ENCODE data around the gene CYB5R3.

CYB5R3 gene
- long read RNA-seq, donor 1, transcript CYB5R3-204 (8 exons, 1,849 nt): minor isoform, 10 of 102 reads
- long read RNA-seq, donor 1, transcript CYB5R3-201 (9 exons, 2,124 nt): major isoform, 91 of 102 reads
- long read RNA-seq, donor 1, partial matches to known transcripts: 0 of 102 reads
- long read RNA-seq, donor 1, other reads (novel, unspliced or antisense): 0 of 102 reads
- long read RNA-seq, donor 2, transcript CYB5R3-201 (9 exons, 2,124 nt): major isoform, 55 of 66 reads
- long read RNA-seq, donor 2, transcript CYB5R3-204 (8 exons, 1,849 nt): minor isoform, 5 of 66 reads
- long read RNA-seq, donor 2, partial matches to known transcripts: 5 of 66 reads
- long read RNA-seq, donor 2, other reads (novel, unspliced or antisense): 0 of 66 reads
- long read RNA-seq, donor 3, transcript CYB5R3-201 (9 exons, 2,124 nt): major isoform, 32 of 34 reads
- long read RNA-seq, donor 3, partial matches to known transcripts: 0 of 34 reads
- long read RNA-seq, donor 3, other reads (novel, unspliced or antisense): 0 of 34 reads
- long read RNA-seq, donor 4, transcript CYB5R3-201 (9 exons, 2,124 nt): major isoform, 58 of 70 reads
- long read RNA-seq, donor 4, transcript CYB5R3-204 (8 exons, 1,849 nt): minor isoform, 5 of 70 reads
- long read RNA-seq, donor 4, partial matches to known transcripts: 0 of 70 reads
- long read RNA-seq, donor 4, other reads (novel, unspliced or antisense): 5 of 70 reads
- long read RNA-seq, donor 5, transcript CYB5R3-201 (9 exons, 2,124 nt): major isoform, 76 of 85 reads
- long read RNA-seq, donor 5, partial matches to known transcripts: 0 of 85 reads
- long read RNA-seq, donor 5, other reads (novel, unspliced or antisense): 5 of 85 reads
- long read RNA-seq, donor 6, transcript CYB5R3-201 (9 exons, 2,124 nt): major isoform, 76 of 105 reads
- long read RNA-seq, donor 6, transcript CYB5R3-204 (8 exons, 1,849 nt): minor isoform, 14 of 105 reads
- long read RNA-seq, donor 6, partial matches to known transcripts: 11 of 105 reads
- long read RNA-seq, donor 6, other reads (novel, unspliced or antisense): 0 of 105 reads
- long read RNA-seq, donor 7, transcript CYB5R3-204 (8 exons, 1,849 nt): minor isoform, 11 of 478 reads
- long read RNA-seq, donor 7, transcript CYB5R3-201 (9 exons, 2,124 nt): major isoform, 128 of 478 reads
- long read RNA-seq, donor 7, partial matches to known transcripts: 331 of 478 reads
- long read RNA-seq, donor 7, other reads (novel, unspliced or antisense): 6 of 478 reads
- long read RNA-seq, donor 8, transcript CYB5R3-201 (9 exons, 2,124 nt): major isoform, 75 of 85 reads
- long read RNA-seq, donor 8, transcript CYB5R3-204 (8 exons, 1,849 nt): minor isoform, 8 of 85 reads
- long read RNA-seq, donor 8, partial matches to known transcripts: 0 of 85 reads
- long read RNA-seq, donor 8, other reads (novel, unspliced or antisense): 0 of 85 reads

DNA sequence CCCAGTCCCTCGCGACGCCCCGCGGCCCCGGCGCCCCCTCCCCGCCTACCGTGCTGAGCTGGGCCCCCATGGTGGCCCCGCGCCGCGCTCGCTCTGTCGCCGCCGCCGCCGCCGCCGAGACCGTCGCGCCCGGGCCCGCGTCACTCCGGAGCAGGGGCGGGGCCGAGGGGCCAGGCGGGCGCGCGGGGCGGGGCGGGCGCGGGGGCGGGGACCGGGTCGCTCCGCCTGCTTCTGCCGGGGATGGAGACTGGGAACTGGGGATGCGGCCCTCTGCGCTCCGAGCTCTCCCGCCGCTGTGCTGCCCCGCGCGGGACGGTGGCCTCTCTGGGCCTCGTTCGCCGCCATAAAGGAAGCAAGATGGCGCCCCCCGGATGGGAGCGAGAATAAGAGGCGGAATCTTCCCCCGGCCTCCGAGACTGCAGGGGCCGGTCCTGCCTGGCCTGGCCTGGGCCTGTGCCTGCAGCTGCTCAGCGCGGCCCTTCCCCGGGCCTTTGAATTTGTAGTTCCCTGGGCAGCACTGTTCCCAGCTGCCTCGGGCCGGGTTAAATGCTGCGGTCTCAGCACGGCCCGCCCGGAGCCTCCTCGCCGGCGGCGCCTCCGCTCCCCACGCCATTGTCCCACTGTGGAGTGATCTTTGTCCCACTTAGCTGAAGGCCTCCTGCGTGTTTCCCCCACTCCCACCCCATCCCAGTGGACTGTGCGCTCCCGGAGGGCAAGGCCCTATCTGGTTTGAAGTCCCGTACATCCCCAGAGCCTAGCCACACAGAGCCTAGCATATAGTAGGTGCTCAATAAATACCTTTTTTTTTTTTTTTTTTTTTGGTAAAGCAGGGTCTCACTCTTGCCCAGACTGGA is at the start of gene CYB5R3:
Gene CYB5R3, minus strand, starts transcription at position 147 of the 854 bp plus-strand sequence. Its CDS starts 77 bp downstream, at position 70.
- peak; percentile 92 for DNase-seq

DNA sequence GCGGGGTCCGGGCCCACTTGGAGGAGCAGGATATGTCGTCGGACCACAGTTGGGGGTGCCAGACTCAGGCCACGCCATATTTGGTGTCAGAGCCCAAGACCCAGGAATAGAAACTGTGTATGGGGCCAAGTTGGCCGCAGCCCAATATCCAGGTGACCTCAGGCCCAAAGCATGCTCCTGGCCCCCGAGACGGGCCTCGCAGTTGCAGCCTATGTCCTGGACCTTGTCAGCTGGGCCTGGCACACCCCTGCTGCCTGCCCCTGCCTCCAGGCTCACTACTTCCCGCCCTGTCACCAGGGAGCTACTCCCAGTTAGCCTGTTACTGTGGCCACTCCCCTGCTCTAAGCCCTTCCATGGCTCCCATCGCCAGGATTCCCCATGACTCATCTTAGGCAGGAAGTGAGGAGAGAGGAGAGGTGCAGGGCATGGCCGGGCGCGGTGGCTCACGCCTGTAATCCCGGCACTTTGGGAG is 48.4 kb upstream of the CYB5R3 start:
- DNase-seq: no peak

DNA sequence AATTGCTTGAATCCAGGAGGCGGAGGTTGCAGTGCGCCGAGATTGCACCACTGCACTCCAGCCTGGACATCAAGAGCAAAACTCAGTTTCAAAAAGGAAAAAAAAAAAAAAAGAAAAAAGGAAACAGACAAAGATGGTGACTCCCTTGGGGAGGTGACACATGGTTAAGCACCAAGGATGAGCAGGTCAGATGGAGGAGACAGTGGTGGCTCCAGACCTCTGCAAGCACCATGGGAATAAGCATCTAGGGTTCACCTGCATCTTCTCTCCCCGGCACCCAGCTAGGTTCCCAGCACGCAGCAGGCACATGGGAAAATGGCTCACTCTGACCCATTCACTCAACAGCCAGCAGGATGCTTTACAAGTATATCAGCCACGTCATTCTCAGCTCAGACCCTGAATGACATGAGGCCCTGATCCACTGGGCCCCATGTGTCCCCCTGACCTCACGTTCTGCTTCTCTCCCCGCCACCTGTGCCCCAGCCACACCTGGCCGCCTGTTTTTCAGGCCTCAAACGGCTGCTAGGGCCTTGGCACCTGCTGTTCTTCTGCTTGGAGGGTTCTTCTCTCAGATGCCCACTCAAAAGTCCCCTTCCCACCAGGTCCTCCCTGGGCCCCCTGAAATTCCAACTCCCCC is 47.3 kb upstream of the CYB5R3 start:
- no peak for DNase-seq

DNA sequence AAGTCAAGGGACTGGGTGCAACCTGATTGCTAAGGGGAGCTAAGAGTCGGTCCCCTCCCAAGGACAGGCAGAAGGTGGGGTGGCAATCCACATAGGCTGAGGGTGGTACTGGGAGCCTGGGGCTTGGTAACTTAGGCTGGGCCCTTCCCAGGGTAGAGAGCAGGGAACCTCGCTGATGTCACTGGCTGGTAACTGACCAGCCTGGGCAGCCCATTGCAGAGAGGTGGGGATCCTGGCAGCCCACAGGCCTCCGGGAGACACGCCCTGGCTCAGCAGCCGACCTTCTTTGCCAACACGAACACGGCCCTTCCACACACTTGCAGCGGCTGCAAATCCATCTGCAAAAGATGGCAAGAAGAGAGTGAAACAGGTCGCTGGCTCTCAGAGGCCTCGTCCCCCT is 46.1 kb upstream of the CYB5R3 start:
- DNase-seq: no peak

DNA sequence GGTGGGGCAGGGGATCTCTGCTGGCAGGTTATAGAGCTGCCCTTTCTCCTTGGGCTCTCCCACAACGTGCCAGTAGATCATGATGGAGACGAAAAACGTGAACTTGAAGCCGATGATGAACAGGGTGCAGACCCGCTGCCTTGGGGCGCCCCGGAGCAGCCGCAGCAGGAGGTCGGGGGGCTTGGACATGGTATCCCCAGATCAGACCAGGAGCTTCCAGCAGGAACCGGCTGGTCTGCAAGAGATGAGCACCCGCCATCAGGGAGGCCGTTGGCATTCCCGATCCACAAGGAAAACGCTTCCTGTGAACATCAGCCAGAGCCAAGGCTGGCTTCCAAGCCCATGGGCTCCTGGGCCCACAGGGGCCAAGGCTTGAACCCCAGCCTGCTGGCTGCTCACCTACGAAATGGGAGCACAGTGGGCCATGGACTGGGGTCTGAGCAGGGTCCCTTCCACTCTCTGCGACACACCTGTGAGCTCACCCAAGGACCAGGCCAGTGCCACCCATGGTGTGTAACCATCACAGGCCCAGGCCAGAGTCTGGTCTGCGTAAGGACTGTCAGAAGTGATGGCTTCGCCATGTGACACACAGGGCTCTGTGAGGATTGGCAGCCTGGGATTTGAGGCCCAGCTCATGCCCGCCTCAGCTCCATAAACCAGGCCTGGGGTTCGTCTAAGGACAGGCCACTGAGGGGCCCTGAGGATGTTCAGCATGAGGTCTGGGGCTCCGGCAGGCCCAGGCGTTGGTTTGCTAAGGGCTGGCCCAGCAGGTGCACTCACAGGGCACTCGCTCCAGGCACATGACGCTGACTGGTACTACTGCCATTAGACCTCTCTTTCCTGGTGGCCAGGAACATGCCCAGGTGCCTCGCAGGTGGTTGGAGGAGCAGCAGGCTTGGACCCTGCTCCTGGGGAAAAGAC is 44.8 kb upstream of the CYB5R3 start:
- DNase-seq: no peak

DNA sequence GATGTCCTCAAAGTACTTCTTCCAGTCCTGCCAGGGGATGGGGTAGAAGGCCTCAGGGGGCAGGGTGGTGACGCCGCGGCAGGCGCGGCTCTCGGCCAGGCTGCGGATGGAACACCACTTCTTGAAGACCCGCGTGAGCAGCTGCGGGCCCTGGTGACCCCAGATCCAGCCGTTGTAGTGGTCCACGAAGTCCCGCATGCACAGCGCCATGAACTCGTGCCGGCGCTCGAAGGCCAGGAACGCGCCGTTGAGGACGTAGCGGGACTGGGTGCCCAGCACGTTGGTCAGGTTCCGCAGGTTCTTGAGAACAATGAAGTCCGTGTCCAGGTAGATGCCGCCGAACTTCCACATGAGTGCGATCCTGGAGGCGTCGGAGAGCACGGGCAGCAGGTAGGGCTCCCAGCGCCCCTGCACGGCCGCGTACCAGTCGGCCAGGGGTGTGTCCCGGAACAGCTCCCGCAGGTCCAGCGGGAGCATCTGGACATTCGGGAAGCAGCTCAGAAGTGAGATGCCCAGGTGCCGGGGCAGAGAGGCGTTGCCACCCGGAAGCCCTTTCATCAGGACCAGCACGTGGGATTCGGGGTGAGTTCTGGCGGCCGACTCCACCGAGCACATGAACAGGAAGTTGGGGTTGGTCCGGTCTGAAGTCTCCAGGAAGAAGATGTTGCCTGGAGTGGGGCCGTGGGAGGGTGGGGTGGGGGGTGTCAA is 44.0 kb upstream of the CYB5R3 start:
- no peak for DNase-seq

DNA sequence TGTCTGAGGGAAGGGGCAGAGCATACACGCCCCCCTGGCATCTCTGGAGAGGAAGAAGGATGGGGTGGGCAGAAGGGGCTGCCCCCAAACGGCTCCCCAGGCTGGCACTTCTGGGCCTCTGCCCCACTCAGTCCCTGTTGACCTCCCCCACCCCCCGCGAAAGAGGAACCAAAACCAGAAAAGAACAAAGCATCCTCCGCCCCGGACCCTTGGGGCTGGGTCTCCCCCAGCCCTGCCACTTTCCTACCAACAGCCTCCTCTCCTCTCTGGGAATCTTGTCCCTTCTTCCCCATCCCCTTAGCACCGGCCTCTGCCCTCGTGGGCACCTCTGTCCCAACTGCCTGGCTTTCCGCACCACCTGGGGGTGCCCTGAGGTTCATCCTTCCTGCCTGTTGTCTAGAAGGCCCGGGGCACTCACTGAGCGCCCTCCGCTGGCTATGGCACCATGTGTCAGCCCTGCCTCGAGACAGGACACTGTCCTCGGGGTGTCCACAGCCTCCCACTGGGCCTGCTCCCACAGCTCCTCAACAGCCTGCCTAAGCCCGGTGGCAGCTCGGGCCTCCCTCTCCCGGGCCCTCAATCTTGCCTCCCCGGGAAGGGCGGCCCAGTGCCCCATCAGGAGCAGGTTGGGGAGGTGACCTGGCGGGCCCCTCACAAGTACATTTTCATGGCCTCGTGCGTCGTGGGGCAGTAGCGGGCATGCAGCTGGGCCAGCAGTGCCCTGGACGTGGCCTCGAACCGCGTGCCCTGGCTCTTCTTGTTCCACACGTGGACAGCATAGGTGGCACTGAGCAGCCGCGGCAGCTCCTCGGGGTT is 43.3 kb upstream of the CYB5R3 start:
- DNase-seq: no peak

DNA sequence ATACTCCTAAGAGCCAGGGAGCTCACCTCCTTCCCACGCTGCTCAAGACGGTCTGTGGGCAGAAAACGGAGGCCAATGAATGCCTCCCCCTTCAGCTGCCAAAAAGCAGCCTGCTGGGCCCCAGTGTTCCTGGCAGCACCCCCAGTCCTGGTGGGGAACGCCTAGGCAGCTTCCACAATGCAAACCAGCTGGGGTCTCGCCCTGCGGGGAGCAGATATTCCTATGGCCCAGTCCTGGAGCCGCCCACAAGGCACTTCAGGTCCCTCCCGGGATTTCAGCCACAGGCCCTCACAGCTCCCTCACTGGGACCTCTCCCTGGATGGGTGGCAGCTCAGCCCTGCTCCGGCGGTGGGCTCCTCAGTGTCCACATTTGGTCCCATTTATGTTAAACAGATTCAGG is 42.2 kb upstream of the CYB5R3 start:
- no peak for DNase-seq

DNA sequence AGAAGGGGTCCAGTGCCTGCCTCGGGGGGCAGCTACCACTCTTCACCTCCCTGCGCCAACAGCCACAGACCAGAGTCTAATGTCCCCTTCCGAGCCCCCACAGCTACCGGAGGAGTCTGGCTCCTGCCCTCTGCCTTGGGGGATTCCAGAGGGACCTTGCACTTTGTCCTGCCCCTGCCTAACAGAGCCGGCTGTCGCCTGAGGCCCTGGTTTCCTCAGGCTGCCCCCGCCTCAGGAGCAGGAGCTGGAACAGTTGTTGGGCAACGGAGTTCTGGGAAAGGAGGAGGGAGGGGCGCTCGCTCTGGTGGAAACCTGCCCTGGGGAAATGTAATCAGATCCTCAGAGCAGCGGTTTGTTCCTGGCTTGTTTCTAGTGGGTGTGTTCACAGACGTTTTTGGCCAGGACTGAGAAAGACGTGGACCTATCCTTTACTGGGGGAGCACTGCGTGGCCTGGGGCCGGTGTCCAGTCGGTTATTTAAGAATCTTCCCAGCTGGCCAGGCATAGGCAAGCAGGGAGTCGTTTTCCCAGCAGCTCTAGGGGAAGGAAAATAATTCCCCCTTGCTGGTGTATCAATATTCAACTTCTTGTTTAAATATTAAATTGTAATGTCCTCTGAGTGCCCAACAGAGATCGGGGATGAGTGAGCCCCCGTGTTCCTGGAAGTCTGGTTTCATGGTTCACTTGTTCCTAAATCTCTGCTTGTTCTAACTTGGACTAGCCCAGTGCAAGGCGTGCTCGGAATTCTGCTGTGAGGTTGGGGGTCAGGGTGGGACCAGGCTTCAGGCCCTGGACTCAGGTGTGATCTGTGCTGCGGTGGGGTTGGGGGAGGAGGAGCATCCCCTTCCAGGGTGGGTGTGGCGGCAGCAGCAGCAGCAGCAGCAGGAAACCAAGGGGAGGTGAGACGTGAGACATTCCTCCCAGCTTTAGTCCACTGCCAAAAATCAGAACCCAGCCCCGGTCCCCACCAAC is 39.3 kb upstream of the CYB5R3 start:
- DNase-seq: peak; percentile 77

DNA sequence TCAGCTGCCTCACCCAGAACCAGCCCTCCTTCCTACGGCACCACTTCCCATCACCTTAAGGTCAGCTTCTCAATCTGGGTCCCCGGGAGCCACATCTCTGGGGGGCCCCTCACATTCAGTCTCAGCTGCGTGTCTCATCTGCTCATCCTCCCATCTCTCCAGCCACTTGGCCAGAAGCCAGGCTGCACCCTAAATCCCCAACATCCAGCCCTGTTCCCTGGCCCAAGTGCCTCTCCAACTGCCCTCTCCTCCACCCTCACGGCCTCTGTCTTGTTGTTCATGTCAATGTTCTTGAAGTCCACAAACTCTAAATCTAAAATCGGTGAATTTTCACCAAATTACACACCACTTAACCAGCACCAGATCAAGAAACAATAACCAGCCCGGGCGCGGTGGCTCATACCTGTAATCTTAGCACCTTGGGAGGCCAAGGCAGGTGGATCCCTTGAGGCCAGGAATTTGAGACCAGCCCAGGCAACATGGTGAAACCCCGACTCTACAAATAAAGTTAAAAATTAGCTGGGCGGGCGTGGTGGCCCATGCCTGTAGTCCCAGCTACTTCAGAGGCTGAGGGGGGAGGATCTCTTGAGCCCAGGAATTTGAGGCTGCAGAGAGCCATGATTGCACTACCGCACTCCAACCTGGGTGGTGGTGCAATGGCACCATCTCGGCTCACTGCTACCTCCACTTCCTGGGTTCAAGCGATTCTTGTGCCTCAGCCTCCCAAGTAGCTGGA is 37.7 kb upstream of the CYB5R3 start:
- DNase-seq: no peak

DNA sequence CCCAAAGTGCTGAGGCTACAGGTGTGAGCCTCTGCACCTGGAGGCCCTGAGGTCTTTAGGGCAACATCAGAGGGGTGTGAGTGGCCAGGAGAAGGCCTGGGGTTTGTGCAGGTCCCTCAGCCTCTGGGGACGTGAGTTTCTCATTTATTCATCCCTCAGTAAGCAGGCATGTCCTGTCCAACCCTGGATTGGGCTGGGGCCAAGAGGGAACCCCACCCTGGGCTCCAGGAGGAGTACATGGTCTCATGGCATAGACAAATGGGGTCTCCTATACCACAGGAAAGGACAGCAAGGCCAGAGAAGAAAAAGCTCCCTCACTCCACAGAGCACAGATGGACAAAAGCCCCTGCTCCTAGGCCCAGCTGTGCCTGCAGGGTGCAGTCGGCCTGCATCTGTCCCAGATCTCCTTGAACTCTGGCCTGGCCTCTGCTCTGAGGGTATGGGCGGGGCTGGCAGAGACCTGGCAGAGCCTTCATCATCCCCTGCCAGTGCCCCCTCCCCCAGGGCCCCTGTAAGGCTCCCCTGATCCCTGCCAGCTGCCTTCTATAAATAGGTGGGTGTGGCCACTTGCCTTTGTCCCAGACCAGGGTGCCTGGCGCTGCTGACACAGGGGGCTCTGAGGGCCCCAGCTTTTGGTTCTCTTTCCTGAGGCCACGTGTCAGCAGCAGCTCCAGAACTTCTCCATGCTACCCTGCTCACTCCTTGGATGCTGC is 36.9 kb upstream of the CYB5R3 start:
- no peak for DNase-seq

DNA sequence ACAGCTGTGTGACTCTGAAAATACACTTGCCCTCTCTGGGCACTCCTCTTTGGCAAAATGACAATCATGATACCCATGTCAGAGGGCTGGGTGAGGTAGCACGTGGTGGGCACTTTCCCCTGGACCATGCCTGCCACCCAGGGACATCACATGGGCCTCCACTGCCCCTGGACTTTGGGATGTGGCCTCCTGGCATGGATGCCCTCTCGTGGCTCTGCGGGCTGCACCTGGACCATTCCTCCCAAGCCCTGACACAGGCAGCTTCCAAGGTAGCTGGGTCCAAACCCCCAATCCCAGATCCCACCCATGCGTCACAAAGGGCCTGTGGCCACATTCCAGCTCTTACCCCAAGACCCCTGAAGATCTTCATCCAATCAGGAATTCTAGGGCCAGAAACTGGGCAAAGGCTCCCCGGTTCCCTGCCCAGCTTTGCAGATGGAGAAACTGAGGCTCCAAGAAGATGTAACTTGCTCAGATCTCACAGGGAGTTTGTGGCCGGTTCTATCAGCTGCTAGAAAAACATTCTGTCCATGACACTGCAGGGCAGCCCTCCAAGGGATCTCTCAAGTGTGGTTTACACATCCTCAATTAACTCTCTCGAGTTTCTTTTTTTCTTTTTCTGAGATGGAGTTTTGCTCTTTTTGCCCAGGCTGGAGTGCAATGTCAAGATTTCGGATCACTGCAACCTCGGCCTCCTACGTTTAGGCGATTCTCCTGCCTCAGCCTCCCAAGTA is 35.4 kb upstream of the CYB5R3 start:
- DNase-seq: no peak

DNA sequence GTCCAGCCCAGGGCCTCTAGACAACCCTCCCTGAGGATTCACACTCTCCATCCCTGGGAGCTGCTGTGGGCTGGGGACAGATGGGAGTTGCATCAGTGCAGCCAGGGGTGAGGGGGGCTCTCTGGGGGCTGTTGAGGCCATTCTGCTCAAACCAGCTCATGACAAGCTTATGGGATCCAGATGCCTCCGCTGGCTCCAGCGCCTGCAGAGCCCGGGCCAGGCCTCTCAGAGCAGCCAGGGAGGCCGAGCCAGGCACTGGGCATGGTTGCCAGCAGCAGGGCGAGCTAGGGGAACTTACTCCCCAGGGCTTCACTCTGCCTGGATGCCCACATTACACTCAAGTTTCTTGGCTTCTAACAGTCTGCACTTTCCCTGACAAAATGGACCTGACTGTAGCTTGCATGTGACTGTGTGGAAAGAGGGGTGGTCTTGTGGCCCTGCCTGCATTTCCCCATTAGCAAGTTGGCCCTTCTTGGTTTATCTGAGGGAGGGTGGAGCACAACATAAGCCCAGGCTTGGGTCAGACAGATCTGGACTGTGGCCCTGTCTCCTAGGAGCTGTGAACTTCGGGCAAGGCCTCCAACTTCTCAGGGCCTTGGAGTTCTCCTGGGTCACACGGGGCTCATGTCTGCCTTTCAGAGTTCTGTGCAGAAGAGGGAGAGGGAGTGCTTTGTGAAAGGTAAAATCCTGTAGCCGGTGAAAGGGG is 34.5 kb upstream of the CYB5R3 start:
- no peak for DNase-seq

Measured in right kidney (tissue), 9 donors.